DND-41 (cell line): ENCODE measurements around the gene RAB7A.

ENCODE experiments used
- CTCF ChIP-seq: IDR thresholded peaks from 2 replicates; pipeline ENCODE4 v1.5.1; 2012; ENCODE audit warnings: borderline replicate concordance, low read length, moderate library complexity, mild to moderate bottlenecking; ENCODE audit not compliant: poor library complexity, severe bottlenecking; ENCODE audit errors: extremely low read depth
- EZH2 ChIP-seq: IDR thresholded peaks from 3 replicates; pipeline ENCODE4 v1.6.1; 2012; ENCODE audit warnings: borderline replicate concordance, low read depth, mild to moderate bottlenecking, moderate library complexity, low read length, inconsistent platforms; ENCODE audit not compliant: severe bottlenecking

GRCh38 chr3:128712848-128713247 is 13.1 kb upstream of the RAB7A start:
- TF ChIP-seq CTCF (no peak), EZH2 (no peak)
